HG03460 (cell line): Measurements from ENCODE around the gene LIPC.

ENCODE experiments used
- ATAC-seq: cut with Tn5 transposase; IDR thresholded peaks from one replicate; pipeline ENCODE4 v1.9.1; 2021; ENCODE audit not compliant: unreplicated experiment

The LIPC gene

DNA sequence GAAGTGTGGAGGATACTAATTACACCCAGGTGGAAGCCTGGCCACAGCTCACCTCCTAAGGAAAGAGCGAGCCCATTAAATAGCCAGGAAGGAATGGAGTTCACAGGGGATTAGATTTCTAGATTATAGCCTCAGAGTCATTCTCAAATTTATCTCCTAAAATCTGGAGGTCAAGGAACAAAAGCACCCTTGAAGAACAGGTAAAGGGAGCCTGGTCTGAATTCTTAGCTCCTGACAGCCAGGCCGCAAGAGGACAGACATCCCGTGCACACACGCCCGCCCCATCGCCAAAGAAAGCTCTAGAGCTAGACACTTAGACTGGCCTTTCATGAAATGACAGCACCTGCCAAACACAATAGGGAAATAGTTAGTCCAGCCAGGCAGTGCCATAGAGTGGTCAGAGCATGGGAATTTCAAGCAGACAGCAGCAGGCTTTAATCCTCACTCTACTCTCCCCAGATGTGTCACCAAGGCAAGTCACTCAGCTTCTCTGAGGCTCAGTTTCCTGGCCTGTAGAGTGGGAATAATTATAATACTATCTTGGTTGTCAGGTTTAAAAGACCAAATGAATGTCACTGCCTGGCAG lies 59.2 kb downstream of the LIPC start:
- no peak for ATAC-seq

DNA sequence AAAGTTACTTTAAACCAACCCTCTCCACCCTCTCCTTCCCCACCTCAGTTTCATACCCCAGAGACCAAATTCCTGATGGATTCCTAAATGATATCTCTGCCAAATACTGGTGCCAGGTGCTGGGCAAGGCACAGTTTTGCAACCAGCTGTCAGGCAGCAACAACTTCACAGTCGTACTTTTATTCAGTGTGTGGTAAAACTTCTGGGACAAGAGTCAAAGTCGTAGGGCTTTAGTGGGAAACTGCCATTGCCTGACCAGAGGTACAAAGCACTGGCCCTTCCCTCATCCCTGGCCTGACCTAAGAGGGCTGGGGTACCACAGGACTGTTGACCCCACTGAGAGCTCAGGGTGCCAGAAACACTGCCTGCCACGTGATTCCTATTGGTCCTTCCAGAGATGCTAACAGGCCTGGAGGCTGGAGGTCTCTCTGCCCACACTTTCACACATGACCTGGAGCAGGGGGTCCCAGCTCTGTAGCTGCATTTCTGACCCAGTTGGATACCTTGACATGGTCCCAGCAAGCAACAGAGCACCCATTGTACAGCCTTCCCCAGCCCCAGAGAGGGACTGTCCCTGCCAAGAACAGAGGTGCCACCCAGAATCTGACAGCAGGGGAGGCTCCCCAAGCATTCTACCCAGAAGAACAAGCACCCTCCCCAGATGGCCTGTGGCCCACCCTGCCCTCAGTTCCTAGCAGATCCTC lies 59.9 kb downstream of the LIPC start:
- ATAC-seq, result no peak

DNA sequence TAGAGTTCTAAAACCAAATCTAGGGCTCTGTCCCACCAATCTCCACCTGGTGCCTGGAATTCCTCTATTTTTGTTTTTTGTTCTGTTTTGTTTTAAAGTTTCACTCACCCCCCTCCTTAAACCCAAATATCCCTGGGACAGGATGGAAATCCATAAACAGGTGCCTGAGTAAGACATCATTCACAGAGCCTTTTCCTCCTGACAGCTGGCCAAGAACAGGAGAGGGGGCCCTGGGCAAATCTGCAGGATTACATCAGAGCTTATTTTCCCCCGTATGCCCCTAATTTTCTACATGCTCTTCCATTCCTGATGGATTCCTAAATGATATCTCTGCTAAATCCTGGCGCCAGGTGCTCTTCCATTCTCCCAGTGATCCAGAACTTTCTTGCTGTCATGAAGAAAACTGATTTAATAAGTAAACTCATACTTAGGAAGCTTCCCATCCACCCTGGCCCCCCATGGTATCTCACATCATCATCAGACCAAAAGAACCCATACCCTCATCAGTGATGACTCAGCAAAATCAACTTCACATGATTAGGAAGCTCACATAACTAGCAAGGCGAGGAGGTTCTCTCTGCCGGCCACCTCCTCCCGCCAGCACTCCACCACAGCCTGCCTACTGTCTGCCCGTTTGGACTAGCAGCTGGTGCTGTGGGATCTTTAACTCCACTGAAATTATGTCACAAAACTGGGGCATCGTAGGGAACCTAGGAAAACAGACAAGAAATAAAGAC lies 61.0 kb downstream of the LIPC start:
- ATAC-seq, result no peak

DNA sequence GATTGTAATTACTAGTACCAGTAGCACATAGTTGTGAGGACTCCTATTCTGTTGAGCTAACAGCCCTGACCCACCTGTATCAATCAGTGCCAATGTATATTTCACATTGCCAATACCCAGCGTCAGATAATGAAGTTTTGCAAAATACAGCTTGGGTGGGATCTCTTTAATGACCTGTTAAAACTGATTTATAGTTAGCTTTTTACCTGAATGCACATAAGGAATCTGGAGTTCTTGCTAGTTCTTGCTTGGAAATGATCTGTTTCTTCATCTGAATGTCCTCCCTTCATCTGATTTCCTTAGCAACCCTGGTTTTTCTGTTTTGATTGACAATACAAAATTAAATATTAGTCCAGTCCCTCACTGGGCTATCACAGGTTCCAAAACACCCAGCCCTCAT lies 62.8 kb downstream of the LIPC start:
- no peak for ATAC-seq

DNA sequence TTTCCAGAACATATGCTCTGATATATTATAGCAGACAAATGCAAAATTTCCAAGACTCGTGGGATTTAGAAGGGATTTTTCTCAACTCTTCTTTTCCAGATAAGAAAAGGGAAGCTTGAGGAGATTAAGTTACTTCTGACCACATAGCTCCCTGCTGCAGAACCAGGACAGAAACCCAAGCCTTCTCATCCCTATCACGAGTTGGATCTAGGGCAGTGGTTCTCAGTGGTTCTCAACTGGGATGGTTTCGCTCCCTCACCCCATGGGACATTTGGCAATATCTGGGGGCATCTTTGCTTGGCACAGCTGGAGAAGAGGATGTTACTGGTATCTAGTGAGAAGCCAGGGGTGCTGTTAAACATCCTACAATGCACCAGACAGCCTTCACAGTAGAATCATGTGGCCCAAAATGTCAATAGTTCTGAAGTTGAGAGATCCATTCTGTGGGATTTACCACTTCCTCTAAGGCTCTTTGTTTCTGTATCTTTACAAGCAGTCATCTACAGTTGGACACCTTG lies 64.2 kb downstream of the LIPC start:
- no peak for ATAC-seq

DNA sequence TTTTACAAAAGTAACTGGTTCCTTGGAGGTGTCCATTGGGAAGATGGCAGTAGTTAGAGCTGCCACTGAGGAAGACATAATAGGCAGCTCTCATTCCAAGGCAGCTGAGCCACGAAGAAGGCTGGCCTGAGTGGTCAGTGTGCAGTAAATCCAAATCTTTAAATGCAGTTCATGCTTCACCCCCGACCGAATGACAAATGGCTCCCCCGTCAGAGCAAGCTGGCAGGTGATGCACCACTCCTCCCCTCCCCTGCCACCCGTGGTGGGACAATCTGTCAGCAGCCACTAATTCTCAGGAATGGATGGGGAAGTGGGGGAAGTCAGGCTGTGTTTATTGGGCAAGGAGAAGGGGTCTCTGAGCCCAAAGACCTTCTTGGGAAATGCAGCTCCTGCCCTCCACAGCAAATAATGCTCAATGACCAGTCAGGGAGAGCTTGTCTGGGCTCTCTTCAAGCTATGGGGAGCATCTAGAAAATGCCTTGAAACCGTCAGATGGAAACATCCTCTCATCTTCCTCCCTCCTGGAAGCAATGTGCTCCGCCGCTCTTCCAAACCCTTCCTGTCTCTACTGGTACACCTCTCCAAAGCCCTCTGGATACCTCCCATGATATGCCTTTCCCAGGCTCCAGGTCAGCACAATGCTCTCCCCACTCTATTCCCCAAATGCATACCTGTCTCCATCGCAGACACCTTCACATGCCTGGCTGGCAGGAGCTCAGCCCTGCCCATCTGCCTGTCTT lies 65.4 kb downstream of the LIPC start:
- no peak for ATAC-seq

DNA sequence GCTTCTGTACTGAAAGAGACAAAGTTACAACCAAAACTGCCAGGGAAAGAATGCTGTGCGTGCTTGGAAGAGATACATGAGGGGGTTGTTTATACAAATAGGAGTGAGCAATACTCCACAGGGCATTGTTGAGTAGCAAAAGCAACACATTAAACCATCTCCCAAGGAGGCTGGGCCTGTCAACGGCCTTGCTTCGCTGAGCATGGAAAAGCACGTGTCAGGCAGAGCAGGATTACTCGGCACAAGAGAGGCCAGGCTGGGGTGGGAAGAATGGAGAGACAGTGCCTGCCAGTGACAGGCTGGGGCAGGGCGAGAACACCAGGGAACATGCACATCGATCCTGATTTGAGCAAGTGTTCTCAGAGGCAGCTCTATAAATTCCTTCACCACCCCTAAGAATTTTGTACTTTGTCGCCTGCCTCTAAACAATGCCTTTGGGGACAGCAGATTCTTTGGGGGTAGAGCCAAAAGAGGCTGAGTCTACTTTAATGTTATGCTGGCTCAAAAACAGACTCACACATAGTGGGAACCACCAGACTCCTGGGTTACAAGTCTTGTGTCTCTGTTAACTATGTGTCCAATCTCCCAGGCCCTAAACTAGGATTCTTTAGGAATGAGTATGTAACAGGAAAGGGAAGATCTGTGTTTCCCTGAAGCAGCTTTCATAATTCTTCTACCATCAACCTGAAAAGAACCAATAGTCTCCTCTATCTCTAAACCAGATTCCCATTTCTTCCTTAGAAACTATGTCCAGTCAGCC lies 67.2 kb downstream of the LIPC start:
- no peak for ATAC-seq

DNA sequence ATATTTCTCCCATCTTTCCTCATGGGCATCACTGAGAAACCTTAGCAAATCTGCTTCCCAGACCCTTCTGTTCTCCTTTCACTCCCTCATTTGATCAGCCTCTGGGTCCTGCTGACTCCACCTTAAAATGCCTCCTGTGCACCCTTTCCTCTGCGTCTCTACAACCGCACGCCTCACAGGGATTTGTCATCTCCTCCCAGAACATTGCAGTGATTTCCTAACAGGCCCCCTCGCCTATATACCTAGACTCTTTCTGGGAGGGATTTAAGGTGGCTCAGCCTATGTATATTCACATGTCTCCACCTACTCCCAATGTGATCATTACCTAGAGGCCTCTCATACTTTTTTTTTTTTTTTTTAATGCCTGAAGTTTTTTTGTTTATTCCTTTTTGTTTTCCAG lies 69.2 kb downstream of the LIPC start:
- no peak for ATAC-seq

DNA sequence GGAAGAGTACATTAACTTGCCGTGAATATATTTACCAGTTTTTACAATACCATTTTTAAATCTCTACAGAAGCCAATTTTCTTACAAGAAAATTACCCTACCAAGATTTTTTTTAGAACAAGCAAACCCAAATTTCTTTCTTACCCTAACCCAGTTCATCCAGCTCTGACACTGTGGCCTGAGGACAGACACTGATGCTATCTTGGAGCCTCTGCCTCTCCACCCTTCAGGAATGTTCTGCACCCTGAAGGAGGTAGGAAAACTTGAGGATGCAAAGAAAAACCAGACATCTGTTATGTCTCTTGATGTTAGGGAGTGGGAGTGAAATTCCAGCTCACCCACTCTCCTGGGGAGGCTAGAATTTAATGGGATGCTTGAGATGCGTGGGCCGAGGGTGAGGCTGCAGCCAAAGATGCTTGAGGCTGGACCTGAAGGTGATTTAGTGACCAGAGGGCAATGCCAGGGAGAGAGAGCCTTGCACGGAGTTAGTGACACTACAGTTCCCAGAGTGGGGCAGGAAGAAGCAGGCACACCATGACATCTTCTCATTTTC lies 69.9 kb downstream of the LIPC start:
- ATAC-seq, result no peak

DNA sequence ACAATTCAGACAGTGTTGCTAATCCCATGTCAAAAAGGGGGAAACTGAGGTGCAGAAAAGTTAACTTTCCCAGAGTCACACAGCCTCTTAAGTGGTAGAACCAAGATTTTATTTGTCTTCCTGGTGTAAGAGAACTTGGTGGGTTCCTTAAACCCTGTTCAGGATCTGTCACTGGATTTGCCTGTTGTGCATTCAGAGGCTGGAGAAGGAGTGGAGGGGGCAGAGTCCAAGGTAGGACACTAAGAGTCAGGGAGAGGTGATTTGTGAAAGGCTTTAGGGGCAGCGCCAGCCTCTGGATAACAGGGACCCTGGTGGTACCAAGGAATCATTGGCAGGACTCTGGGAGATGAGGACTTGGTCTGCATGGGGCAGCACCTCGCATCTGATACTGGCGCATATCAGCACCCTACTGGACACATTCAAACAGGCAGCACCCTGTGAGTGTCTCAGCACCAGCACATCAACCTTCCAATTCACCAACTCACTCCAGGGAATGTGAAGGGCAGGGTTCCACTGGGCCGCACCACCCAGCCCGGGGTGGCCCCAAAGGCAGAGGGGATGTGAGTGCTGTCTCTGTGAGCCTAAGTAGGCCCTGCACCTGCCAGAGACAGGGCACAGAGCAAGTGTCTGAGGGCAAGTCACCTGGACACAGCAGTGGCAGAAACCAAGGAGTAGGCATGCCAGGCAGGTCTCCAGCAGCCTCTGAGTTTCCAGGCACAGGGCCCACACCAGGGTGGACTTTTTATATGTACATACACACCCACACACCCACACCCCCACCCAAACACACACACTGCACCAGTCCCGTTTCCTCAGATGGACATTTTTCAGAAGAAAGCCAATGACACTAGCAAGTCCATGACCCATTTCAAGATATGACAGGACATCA lies 71.6 kb downstream of the LIPC start:
- ATAC-seq, result no peak

DNA sequence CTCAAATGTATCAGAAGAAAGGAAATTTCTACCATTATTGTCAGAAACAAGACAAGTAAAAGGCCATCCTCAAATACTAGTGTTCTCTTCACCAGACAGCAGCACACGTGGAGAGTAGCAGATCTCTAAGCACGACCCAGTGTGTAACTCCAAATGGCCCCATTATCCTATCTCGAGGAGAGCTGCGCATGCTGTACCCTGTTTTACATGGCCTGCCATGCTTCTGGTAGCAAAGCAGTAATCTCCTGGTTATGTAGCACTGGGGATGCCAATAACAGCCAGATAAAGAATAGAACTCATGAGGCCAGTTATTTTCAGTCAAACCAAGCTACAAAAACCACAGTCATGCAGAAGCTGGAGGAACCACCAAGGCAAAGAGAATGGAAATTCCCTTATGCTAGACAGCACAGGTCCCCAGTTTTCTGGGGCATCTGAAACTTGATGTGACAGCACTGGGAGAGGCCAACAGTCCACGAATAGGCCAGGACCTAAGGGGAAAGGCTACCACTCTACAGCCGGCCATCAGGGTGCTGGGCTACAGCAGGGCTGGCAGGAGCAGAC lies 73.0 kb downstream of the LIPC start:
- no peak for ATAC-seq

DNA sequence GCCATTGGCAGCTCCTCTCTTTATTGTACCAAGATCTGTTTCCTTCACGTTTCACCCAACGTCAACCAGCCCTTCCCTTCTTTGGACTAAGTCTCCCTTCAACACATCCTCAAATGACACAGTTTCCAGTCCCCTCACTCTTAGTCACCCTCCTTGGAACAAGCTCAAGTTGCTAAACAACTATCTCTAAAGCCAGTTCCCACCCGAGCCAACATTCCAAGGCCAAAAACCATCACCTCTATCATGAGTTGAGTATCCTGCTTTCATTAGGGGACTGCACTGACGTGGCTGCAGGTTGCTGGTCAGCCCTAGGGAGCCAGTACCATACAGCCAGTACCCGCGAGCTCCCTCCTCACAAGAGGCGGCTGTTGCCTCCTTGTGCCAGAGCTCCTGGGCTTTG lies 73.8 kb downstream of the LIPC start:
- no peak for ATAC-seq

DNA sequence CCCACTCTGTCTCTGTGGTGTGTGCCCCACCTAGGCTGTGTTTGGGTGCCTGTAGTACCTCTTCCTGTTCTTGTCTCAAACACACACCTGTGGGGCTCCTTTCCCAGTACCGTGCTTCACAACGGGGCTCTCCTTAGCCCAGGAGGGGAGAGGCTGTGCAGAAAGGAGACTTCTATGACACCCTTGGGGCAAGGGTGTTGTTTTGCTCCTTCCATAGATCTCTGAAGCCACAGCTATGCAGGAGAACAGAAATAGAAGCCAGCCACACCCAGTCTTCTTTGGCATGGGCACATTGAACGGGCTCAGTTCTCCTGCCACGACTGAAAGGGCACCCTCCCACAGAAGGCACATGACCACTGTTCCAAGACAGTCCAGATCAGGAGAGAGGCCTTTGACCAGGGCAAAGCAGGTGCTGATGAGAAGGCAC lies 74.3 kb downstream of the LIPC start:
- no peak for ATAC-seq

DNA sequence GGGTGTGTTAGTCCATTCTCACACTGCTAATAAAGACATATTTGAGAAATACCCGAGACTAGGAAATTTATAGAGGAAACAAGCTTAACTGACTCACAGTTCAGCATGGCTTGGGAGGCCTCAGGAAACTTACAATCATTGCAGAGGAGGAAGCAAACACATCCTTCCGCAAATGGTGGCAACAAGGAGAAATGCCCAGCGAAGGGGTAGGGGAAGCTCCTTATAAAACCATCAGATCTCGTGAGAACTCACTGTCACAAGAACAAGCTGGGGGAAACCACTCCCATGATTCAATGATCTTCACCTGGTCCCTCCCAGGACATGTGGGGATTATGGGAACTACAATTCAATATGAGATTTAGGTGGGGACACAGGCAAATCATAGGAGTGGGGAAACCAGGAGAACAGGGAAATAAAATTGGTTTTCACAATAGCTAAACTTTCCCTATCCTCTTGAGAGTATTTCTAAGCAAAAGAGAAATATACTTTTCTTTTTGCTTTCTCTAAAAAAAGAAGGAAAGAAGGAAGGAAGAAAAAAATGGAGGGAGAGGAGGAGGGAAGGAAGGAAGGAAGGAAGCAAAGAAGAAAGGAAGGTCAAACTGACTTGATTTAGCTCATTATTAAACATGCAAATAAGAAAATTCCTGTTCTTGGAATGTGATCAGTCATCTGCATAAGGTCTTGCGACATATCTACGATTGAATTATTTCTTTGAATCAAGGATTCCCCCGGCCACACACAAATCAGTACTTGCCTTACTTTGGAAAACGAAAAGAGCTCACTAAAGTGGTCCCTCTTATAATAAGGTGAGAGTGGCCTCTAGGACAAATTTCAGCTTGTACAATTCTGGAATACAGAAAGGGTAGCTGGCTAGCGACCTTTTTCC lies 75.2 kb downstream of the LIPC start:
- no peak for ATAC-seq

DNA sequence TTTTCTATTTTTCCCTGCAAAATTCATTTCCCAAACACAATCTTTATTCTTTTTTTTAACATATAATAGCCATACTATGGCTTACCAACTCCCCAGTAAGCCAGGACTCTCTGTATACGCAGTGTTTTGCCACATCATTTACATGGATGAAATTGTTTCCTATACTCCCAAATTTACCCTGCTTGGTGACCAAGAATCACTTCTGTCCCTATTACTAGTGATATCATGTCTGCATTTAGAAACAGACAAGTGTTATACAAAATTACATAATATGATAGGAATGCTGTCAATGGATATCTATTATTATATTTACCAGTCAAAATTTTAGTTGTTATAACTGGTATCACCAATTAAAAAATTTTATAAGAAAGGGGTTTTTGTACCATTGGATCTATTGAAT lies 77.8 kb downstream of the LIPC start:
- no peak for ATAC-seq

DNA sequence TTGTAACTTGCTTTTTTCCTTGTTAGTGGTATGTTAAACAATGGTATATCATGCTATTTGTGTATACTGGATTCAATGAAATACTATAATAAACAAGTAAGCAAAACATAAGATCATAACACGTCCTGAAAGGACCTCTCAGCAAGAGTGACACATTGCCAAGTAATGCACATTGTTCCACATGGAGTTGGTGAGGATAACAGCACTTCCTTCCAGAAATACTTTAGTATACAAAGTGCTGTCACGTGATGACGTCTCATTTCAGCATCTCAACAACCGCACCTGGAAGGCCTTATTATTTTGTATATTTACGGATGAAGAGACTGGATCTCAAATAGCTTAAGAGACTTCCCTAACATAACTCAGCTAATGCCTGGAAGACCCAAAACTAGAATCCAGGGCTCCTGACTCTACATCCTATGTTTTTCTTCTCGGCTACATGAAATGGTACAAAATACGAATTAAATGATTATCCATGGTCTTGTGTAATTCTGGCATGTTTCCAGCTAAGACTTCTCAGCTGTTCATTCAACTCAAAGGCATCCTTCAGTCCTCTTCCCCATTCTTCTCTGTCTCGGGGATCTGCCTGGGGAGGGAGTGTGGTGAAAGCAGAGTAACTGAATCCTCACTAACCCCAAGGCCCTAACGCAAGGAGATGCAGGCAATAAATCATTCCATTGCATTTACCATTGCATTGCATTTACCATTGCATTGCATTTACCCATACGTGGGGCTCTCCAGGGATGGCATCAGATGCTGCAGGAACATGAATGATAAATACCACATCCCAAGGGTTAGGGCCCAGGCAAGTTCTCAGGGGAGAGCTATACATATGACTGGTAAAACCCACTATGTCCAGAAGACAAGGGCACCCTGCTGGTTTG lies 79.2 kb downstream of the LIPC start:
- no peak for ATAC-seq

DNA sequence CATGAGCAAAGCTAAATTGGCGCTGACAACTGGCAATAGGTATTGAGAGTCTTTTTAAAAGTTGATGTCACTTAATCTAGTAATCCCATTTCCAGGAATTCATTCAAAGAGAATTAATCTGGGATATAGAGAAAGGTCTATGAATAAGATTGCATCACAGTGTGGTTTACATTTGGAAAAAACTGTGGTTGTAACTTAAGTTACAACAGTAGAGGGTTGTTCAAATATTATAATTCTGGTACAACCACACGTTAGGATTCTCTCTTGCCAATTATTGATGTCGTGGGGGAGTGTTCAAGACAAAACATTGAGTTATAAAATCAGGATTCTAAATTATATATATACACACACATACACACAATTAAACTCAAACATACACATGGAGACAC lies 79.8 kb downstream of the LIPC start:
- ATAC-seq, result no peak
